Calu3 (cell line): ENCODE results near the gene CBX7. TPM values are rescaled to one million over a fixed set of nuclear protein-coding genes. Genes with fewer than 3 reads are reported as not detected.
"Not testable (repeated sequence)": the region's sequence is repeated elsewhere in the genome, so short reads cannot be mapped to it uniquely, and the experiment has no call there.

Experiments used
- BruUV-seq: library from RNA; stranded (reverse); fragments of 400-500 nt; replicated peaks from 2 replicates; lab custom pipeline; 2021; lab: Mats Ljungman, UMichigan
- CTCF ChIA-PET: fragments of 300-600 bp; sonication (Branson Sonifier 250); formaldehyde crosslinking; loops from one replicate; lab custom pipeline; 2022; ENCODE audit warnings: antibody characterized with exemption; lab: Charles Lee
- DNase-seq: peaks from one replicate; pipeline ENCODE4 v3.0.0; 2022
- H3K27ac Mint-ChIP-seq: one replicate; pipeline ENCODE4 v1.8.0; 2022; ENCODE audit warnings: mixed read lengths; ENCODE audit not compliant: unreplicated experiment
- H3K27me3 Mint-ChIP-seq: one replicate; pipeline ENCODE4 v1.8.0; 2022; ENCODE audit warnings: mixed read lengths; ENCODE audit not compliant: unreplicated experiment
- H3K36me3 Mint-ChIP-seq: one replicate; pipeline ENCODE4 v1.8.0; 2022; ENCODE audit warnings: mild to moderate bottlenecking, moderate library complexity, mixed read lengths; ENCODE audit not compliant: insufficient read depth, unreplicated experiment
- H3K4me1 Mint-ChIP-seq: one replicate; pipeline ENCODE4 v1.8.0; 2022; ENCODE audit warnings: mild to moderate bottlenecking, low read depth, mixed read lengths; ENCODE audit not compliant: unreplicated experiment
- H3K4me3 Mint-ChIP-seq: one replicate; pipeline ENCODE4 v1.8.0; 2022; ENCODE audit warnings: mild to moderate bottlenecking, low read depth, moderate library complexity, mixed read lengths; ENCODE audit not compliant: unreplicated experiment
- H3K9me3 Mint-ChIP-seq: one replicate; pipeline ENCODE4 v1.8.0; 2022; ENCODE audit warnings: low read depth, mixed read lengths; ENCODE audit not compliant: unreplicated experiment
- intact Hi-C: fragments of 100-400 bp; cut with micrococcal nuclease; formaldehyde crosslinking; loops from one replicate; pipeline ENCODE4 v1.10.0; 2022; ENCODE audit not compliant: unreplicated experiment
- total RNA-seq: library from RNA; stranded (reverse); gene quantifications from 2 replicates; pipeline ENCODE4 v1.2.3, GENCODE V29; 2022
- TF ChIP-seq, protein P1 (sequence below): fragments of 200-600 bp; IDR thresholded peaks from one replicate; pipeline ENCODE4 v1.8.0; 2022; ENCODE audit warnings: antibody characterized with exemption; ENCODE audit not compliant: unreplicated experiment

CBX7 gene
- total RNA-seq, 1 experiment from 2014 or later = 10.5 TPM

DNA sequence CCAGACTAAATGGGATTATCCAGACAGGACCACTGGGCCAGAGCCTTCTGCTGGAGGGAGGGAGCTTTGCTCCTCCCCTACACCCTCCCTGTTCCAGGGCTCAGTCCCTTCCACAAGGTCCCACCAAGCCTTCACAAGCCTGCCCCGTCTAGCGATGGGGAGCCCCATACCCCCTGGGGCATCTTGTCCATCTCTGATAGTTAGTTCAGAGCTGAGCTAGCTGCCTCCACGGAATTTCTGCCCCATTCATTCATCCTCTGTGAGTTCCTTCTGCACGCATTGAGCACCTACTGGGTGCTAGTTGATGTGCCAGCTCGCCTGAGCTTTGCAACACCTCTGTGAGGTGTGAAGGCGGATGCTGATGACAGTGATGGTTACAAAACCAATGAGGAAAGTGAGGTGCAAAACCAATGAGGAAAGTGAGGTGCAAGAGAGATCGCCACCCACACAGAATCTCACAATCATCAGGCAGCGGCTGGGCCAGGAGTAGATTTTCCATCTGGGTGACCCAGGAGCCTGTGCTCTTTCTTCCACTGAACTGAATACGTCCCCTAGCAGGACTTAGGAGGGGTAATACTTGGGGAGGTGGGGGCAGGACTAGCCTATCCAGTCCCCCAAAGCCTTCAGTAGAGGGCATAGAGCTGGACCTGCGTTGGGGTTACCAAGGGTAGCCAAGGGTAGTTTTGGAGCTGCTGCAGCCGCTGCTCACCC is 21.5 kb upstream of the CBX7 start:
- BruUV-seq = no TSS peak
- peak overlapping the region; percentile 27 for H3K4me3 Mint-ChIP-seq
- intact Hi-C loops = loop anchor here (10.0 kb wide), 1 partner anchor 71 kb away; the partner anchor contains the start of gene PDGFB
- no peaks in the 10 kb centered on the region for H3K9me3 Mint-ChIP-seq
- peak overlapping the region; percentile 98 for H3K27ac Mint-ChIP-seq
- CTCF ChIA-PET = interaction anchor here (0.5 to 1.3 kb wide), 5 partner anchors 10 to 137 kb away, joined by 3 to 6 read pairs (median 4); no protein-coding TSS in a partner anchor
- H3K4me1 Mint-ChIP-seq = peaks cover 78% of the 10 kb centered on the region
- DNase-seq = no peak
- H3K36me3 Mint-ChIP-seq = peaks cover 31% of the 10 kb centered on the region
- TF ChIP-seq, protein P1, sequence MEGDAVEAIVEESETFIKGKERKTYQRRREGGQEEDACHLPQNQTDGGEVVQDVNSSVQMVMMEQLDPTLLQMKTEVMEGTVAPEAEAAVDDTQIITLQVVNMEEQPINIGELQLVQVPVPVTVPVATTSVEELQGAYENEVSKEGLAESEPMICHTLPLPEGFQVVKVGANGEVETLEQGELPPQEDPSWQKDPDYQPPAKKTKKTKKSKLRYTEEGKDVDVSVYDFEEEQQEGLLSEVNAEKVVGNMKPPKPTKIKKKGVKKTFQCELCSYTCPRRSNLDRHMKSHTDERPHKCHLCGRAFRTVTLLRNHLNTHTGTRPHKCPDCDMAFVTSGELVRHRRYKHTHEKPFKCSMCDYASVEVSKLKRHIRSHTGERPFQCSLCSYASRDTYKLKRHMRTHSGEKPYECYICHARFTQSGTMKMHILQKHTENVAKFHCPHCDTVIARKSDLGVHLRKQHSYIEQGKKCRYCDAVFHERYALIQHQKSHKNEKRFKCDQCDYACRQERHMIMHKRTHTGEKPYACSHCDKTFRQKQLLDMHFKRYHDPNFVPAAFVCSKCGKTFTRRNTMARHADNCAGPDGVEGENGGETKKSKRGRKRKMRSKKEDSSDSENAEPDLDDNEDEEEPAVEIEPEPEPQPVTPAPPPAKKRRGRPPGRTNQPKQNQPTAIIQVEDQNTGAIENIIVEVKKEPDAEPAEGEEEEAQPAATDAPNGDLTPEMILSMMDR = no peak
- no peaks in the 10 kb centered on the region for H3K27me3 Mint-ChIP-seq

DNA sequence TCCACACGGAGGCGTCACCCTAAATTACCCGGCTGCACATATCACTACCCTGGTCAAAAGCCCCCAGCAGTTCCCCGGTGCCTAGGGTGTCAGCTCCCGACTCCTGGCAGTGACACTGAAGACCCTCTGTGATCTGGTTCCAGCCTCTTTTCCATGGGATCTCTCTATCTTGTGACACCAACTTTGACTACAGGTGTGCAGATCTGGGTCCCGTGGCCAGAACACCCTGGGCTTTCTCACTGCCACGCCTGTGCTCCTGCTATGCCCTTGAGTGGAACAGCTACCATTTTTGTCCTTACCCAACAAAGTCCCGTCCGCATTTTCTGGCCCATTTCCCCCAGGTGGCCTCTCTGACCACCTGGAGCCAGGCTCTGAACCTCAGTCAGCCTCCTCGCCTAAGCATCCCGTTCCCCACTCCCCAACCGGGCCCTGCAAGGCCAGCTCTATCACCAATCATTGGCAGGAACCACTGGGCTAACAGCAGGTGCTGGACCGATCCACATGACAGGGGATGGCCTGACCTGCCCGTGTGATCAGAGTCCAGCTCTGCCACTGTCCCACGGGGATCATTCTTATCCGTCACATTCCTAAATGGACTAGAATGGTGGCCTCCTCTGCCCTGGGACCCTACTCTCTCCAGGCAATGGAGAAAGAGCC is 20.7 kb upstream of the CBX7 start:
- intact Hi-C loops = loop anchor here (10.0 kb wide), 1 partner anchor 72 kb away; the partner anchor contains the start of gene PDGFB
- H3K36me3 Mint-ChIP-seq = peaks cover 31% of the 10 kb centered on the region

DNA sequence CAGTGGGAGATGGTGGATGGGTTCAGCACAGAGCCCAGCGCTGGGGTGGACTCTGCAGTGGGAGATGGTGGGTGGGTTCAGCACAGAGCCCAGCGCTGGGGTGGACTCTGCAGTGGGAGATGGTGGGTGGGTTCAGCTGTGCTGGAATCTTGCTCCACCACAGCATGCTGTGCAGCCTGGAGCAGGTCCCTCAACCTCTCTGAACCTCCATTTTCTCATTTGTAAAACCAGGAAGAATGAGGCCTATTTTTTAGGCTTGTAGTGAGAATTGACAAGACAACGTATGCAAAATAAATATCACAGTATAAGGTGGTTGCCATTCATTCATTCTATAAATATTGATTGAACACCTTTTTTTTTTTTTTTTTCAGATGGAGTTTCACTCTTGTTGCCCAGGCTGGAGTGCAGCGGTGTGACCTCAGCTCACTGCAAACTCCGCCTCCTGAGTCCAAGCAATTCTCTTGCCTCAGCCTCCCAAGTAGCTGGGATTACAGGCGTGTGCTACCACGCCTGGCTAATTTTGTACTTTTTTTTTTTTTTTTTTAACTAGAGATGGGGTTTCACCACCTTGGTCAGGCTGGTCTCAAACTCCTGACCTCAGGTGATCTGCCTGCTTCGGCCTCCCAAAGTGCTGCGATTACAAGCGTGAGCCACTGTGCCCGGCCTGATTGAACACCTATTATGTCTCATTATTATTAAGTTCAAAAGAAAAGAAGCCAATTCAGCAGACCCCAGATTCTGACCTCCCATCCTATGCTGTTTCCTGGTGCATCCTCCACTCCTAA is 20.0 kb upstream of the CBX7 start:
- H3K27me3 Mint-ChIP-seq, H3K4me3 Mint-ChIP-seq, BruUV-seq, DNase-seq, H3K27ac Mint-ChIP-seq, H3K9me3 Mint-ChIP-seq: not testable (repeated sequence)
- intact Hi-C loops = loop anchor here (10.0 kb wide), 1 partner anchor 72 kb away; the partner anchor contains the start of gene PDGFB
- peaks cover 70% of the 10 kb centered on the region for H3K4me1 Mint-ChIP-seq
- peaks cover 31% of the 10 kb centered on the region for H3K36me3 Mint-ChIP-seq
- CTCF ChIA-PET = interaction anchor here (1.2 to 1.3 kb wide), 2 partner anchors 73 to 139 kb away, joined by 3 to 4 read pairs; no protein-coding TSS in a partner anchor

More for the DNA sequence above, 20.7 kb upstream of the CBX7 start:
- Mint-ChIP-seq H3K27me3 (no peaks in the 10 kb centered on the region), H3K27ac (peak overlapping the region; percentile 98), H3K4me3 (no peak overlapping the region), H3K4me1 (peaks cover 70% of the 10 kb centered on the region), H3K9me3 (no peaks in the 10 kb centered on the region)
- CTCF ChIA-PET = interaction anchor here (1.3 kb wide), 1 partner anchor 138 kb away, joined by 4 read pairs; no protein-coding TSS in a partner anchor
- no peak for DNase-seq
- BruUV-seq = no TSS peak
- TF ChIP-seq, protein P1 = no peak

DNA sequence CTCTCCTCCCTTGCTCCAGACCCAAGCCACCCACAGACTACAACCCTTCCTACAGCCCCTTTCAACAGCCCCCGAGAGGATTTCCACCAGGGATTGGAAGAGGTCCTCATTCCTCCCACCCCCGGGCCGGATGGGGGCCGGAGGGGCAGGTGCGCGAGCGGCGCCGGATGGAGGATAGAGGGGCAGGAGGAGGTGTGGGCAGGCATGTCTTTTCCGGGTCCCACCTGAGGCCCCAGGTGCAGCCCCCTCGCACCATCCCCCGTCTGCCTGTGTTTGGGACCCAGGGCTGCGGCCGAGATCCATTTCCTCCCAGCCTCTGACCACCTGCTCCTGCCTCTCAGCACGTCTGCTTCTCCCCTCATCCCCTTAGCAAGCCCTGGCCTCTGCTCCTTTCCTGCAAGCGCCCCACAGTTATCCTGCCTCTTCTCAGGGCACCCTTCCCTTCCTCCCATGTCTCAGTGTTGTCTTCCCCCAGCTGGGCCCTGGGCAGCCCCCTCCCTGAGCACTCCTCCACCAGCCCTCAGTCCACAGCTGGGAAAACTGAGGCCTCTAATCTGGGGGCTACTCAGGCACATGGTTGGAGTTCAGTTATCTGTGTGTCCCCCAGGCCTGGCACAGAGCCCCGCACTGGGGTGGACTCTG is 19.3 kb upstream of the CBX7 start:
- DNase-seq = no peak
- peaks cover 31% of the 10 kb centered on the region for H3K36me3 Mint-ChIP-seq
- peak overlapping the region; percentile 0 for H3K27ac Mint-ChIP-seq
- H3K9me3 Mint-ChIP-seq = no peaks in the 10 kb centered on the region
- no peak overlapping the region for H3K4me3 Mint-ChIP-seq
- BruUV-seq = no TSS peak
- TF ChIP-seq, protein P1 = no peak
- intact Hi-C loops = loop anchor here (2.0 to 10.0 kb wide), 2 partner anchors 73 to 139 kb away; partner anchors contain the start of gene PDGFB
- H3K4me1 Mint-ChIP-seq = peaks cover 70% of the 10 kb centered on the region
- CTCF ChIA-PET = interaction anchor here (0.6 to 2.5 kb wide), 11 partner anchors 36 to 357 kb away, joined by 3 to 29 read pairs (median 3); no protein-coding TSS in a partner anchor
- H3K27me3 Mint-ChIP-seq = no peaks in the 10 kb centered on the region
